Upper lobe of left lung (tissue), 6 donors: Measurements from ENCODE around the gene RIMBP3C. TPM values are rescaled to one million over a fixed set of nuclear protein-coding genes. Genes with fewer than 3 reads are reported as not detected.

Source experiments
- ATAC-seq, 2 donors: fragments of 200-7000 bp; cut with Tn5 transposase; one replicate each; pipeline ENCODE4 v1.9.1; 2022; ENCODE audit warnings: mild to moderate bottlenecking in 2 of 2, moderate library complexity in 2 of 2; ENCODE audit not compliant: low FRiP score in 2 of 2
- DNase-seq, 2 donors: peaks; one replicate each; pipeline ENCODE4 v3.0.0-alpha.2; 2019 to 2020
- H3K27ac ChIP-seq, 4 donors: fragments of 200-600 bp; sonication (generic); one replicate each; pipeline ENCODE4 v1.5.1; 2016 to 2019
- H3K27me3 ChIP-seq, 4 donors: fragments of 200-600 bp; sonication (generic); one replicate each; pipeline ENCODE4 v1.5.1; 2017 to 2019
- H3K36me3 ChIP-seq, 4 donors: fragments of 200-600 bp; sonication (generic); one replicate each; pipeline ENCODE4 v1.5.1; 2016 to 2019
- H3K4me1 ChIP-seq, 4 donors: fragments of 200-600 bp; sonication (generic); one replicate each; pipeline ENCODE4 v1.5.1; 2018 to 2019
- H3K4me3 ChIP-seq, 4 donors: fragments of 200-600 bp; sonication (generic); one replicate each; pipeline ENCODE4 v1.5.1; 2017 to 2019; ENCODE audit warnings: mild to moderate bottlenecking in 2 of 4, moderate library complexity in 1 of 4
- H3K9me3 ChIP-seq, 4 donors: fragments of 200-600 bp; sonication (generic); one replicate each; pipeline ENCODE4 v1.5.1; 2018 to 2019
- CTCF ChIP-seq, 6 experiments: fragments of 450-650 bp in 4 of 6; fragments of 200-600 bp in 2 of 6; sonication (generic) in 2 of 6; IDR thresholded peaks; one replicate each; pipeline ENCODE4 v1.5.1; 2016 to 2019; ENCODE audit warnings: antibody characterized with exemption in 6 of 6
- EP300 ChIP-seq, 4 donors: sonication (generic); formaldehyde crosslinking; IDR thresholded peaks; one replicate each; pipeline ENCODE4 v1.5.1; 2017; ENCODE audit warnings: antibody characterized with exemption in 4 of 4, control low read depth in 2 of 4
- POLR2A ChIP-seq, 4 donors: fragments of 450-650 bp; IDR thresholded peaks; one replicate each; pipeline ENCODE4 v1.5.1; 2016 to 2017; ENCODE audit warnings: antibody characterized with exemption in 4 of 4, mild to moderate bottlenecking in 2 of 4
- POLR2AphosphoS5 ChIP-seq, 2 donors: sonication (generic); formaldehyde crosslinking; IDR thresholded peaks; one replicate each; pipeline ENCODE4 v1.5.1; 2017; ENCODE audit warnings: antibody characterized with exemption in 2 of 2
- WGBS, 2 donors: methylation state at CpG; one replicate each; pipeline ENCODE4 v1.1.5; 2017 to 2018; 5-methylcytosine and 5-hydroxymethylcytosine counted together
- total RNA-seq, 6 donors: library from RNA; depleted of rRNA in 4 of 6; stranded (reverse); fragments of >200 nt in 4 of 6; gene quantifications; one replicate each; pipeline versions ENCODE4 v1.1.0 to v1.2.1, GENCODE V29; 2016 to 2021
- donor health status: DM: no; HTN: no; CAD: no; lungs with moderate emphysema.
- donor health status: DM: no; HTN: yes; CAD: no; lungs with severe emphysema.

The RIMBP3C gene
- total RNA-seq, 6 donors from 2014 or later = 0.10 to 1.0 (median 0.57) TPM; not detected in 1

GRCh38 chr22:21579474-21579851 lies 28.2 kb upstream of the RIMBP3C start:
- H3K27ac ChIP-seq = no peak overlapping the region
- H3K9me3 ChIP-seq = no peaks in the 10 kb centered on the region
- H3K4me3 ChIP-seq = no peak overlapping the region
- peaks cover 42 to 77% (median 50%) of the 10 kb centered on the region in 4 donors for H3K4me1 ChIP-seq
- DNase-seq = no peak
- no peak for ATAC-seq
- TF ChIP-seq POLR2A (IDR thresholded peaks at IDR 0.05) (no peak), EP300 (IDR thresholded peaks at IDR 0.05) (no peak), POLR2AphosphoS5 (IDR thresholded peaks at IDR 0.05) (no peak), CTCF (IDR thresholded peaks at IDR 0.05) (no peak)
- WGBS, 2 donors = 74 to 78% methylated on average over 6 of the region's 6 CpGs
- H3K36me3 ChIP-seq = peaks cover 0 to 4% (median 0%) of the 10 kb centered on the region in 4 donors
- no peaks in the 10 kb centered on the region for H3K27me3 ChIP-seq

- TF ChIP-seq EP300 (IDR thresholded peaks at IDR 0.05) = no peak
- TF ChIP-seq CTCF (IDR thresholded peaks at IDR 0.05) = no peak
- TF ChIP-seq POLR2A (IDR thresholded peaks at IDR 0.05) = no peak
- no peak for TF ChIP-seq POLR2AphosphoS5 (IDR thresholded peaks at IDR 0.05)
- DNase-seq = no peak
- peaks cover 58 to 85% (median 71%) of the 10 kb centered on the region in 4 donors for H3K4me1 ChIP-seq
- no peaks in the 10 kb centered on the region for H3K9me3 ChIP-seq
- no peaks in the 10 kb centered on the region for H3K27me3 ChIP-seq
- 63 to 71% methylated on average over 3 to 5 of the region's 5 CpGs for WGBS, 2 donors
- peak in 1 of 2 donors; percentile 28 for ATAC-seq
- H3K27ac ChIP-seq = no peak overlapping the region
- H3K36me3 ChIP-seq = no peaks in the 10 kb centered on the region
- no peak overlapping the region for H3K4me3 ChIP-seq
These were observed 22.7 kb upstream of the RIMBP3C start for GRCh38 chr22:21573750-21574494.

- DNase-seq (no peak), ATAC-seq (no peak)
- H3K27me3 ChIP-seq = no peaks in the 10 kb centered on the region
- TF ChIP-seq EP300 (IDR thresholded peaks at IDR 0.05) (no peak), CTCF (IDR thresholded peaks at IDR 0.05) (no peak), POLR2AphosphoS5 (IDR thresholded peaks at IDR 0.05) (no peak), POLR2A (IDR thresholded peaks at IDR 0.05) (no peak)
- no peak overlapping the region for H3K27ac ChIP-seq
- WGBS, 2 donors = 71 to 81% methylated on average over 6 of the region's 6 CpGs
- no peak overlapping the region for H3K4me3 ChIP-seq
- no peaks in the 10 kb centered on the region for H3K36me3 ChIP-seq
- peaks cover 58 to 87% (median 71%) of the 10 kb centered on the region in 4 donors for H3K4me1 ChIP-seq
- no peaks in the 10 kb centered on the region for H3K9me3 ChIP-seq
These were observed 22.1 kb upstream of the RIMBP3C start for GRCh38 chr22:21573293-21573734.

- TF ChIP-seq POLR2A (IDR thresholded peaks at IDR 0.05) (no peak), POLR2AphosphoS5 (IDR thresholded peaks at IDR 0.05) (no peak), EP300 (IDR thresholded peaks at IDR 0.05) (no peak), CTCF (IDR thresholded peaks at IDR 0.05) (no peak)
- Histone ChIP-seq H3K4me3 (no peak overlapping the region), H3K36me3 (no peaks in the 10 kb centered on the region), H3K27me3 (no peaks in the 10 kb centered on the region), H3K4me1 (peaks cover 49 to 77% (median 59%) of the 10 kb centered on the region in 4 donors), H3K27ac (peak overlapping the region in 1 of 4 donors; percentile 1), H3K9me3 (no peaks in the 10 kb centered on the region)
- ATAC-seq = no peak
- WGBS, 2 donors = 89 to 95% methylated on average over 4 of the region's 4 CpGs
- no peak for DNase-seq
These were observed 20.4 kb upstream of the RIMBP3C start for GRCh38 chr22:21571679-21572078.
